ENCODE data around the gene GINM1. TPM values are rescaled to one million over a fixed set of nuclear protein-coding genes. Genes with fewer than 3 reads are reported as not detected.
A peak's percentile ranks its signal among the peaks of the same experiment; 100 is the strongest.

Gene GINM1
- polyA plus RNA-seq, 1 donor from 2014 or later, result 28.4 TPM

- TF ChIP-seq CTCF (IDR thresholded peaks at IDR 0.05; ENCODE audit: poor library complexity, severe bottlenecking) (peak; percentile 57), SMC3 (conservative IDR thresholded peaks at IDR 0.05; ENCODE audit: poor library complexity) (peak; percentile 56), POLR2AphosphoS5 (IDR thresholded peaks at IDR 0.05) (peak; percentile 29), EP300 (conservative IDR thresholded peaks at IDR 0.05; ENCODE audit: poor library complexity, severe bottlenecking) (no peak)
Measured at GRCh38 chr6:149545258-149545753, 20.9 kb upstream of the GINM1 start (continued).

GRCh38 chr6:149545754-149546471 is 20.3 kb upstream of the GINM1 start, which contains the start of gene PPIL4:
Gene PPIL4 (minus strand): TSS chr6:149546043. CDS start chr6:149546005, 38 bp downstream.
- Histone ChIP-seq H3K9me2 (ENCODE audit: insufficient read depth, low read length) (no peaks in the 10 kb centered on the region), H2AFZ (ENCODE audit: low read depth, low read length) (peak within 1 kb of the TSS; percentile 90), H3F3A (ENCODE audit: insufficient read depth, low read length, poor library complexity, severe bottlenecking) (no peaks in the 10 kb centered on the region), H3K9ac (ENCODE audit: low read length) (peak within 1 kb of the TSS; percentile 96), H3K36me3 (ENCODE audit: insufficient read depth, low read length) (no peaks in the 10 kb centered on the region), H3K27ac (ENCODE audit: low read length) (peak within 1 kb of the TSS; percentile 97), H3K27me3 (ENCODE audit: insufficient read depth, low read depth, low read length) (no peaks in the 10 kb centered on the region), H3K4me2 (ENCODE audit: low read length) (peak within 1 kb of the TSS; percentile 89), H4K20me1 (ENCODE audit: insufficient read depth) (no peaks in the 10 kb centered on the region), H3K9me3 (ENCODE audit: low read length) (no peaks in the 10 kb centered on the region), H3K79me2 (replicated peaks; ENCODE audit: insufficient read depth, low read length) (peaks cover 48% of the 10 kb centered on the region), H3K4me3 (ENCODE audit: low read length) (peak within 1 kb of the TSS; percentile 90)
- peak; percentile 94 for TF ChIP-seq MXI1 (conservative IDR thresholded peaks at IDR 0.05; ENCODE audit: poor library complexity, severe bottlenecking)
- TF ChIP-seq RAD21 (conservative IDR thresholded peaks at IDR 0.05), result peak; percentile 65
- peak; percentile 66 for TF ChIP-seq TAF1 (IDR thresholded peaks at IDR 0.05; ENCODE audit: low read depth)
- peak; percentile 98 for TF ChIP-seq POLR2AphosphoS5 (IDR thresholded peaks at IDR 0.05)
- peak; percentile 76 for TF ChIP-seq REST (IDR thresholded peaks at IDR 0.05; ENCODE audit: borderline replicate concordance)
- peak; percentile 89 for TF ChIP-seq EP300 (conservative IDR thresholded peaks at IDR 0.05; ENCODE audit: poor library complexity, severe bottlenecking)
- TF ChIP-seq SMC3 (conservative IDR thresholded peaks at IDR 0.05; ENCODE audit: poor library complexity), result peak; percentile 80
- peak; percentile 99 for TF ChIP-seq CTCF (IDR thresholded peaks at IDR 0.05; ENCODE audit: poor library complexity, severe bottlenecking)
- no peak for TF ChIP-seq EZH2 (IDR thresholded peaks at IDR 0.05; ENCODE audit: borderline replicate concordance, insufficient read depth, low read length, poor library complexity, severe bottlenecking)

Data from neural cell (in vitro differentiated cells).